Skeletal muscle satellite cell (primary cell): ENCODE results near the gene PCGF3.
"Not testable (repeated sequence)": the region's sequence is repeated elsewhere in the genome, so short reads cannot be mapped to it uniquely, and the experiment has no call there.

Source experiments
- H3K27me3 ChIP-seq: 2 replicates; pipeline ENCODE4 v1.7.0; 2013; ENCODE audit warnings: low read length; ENCODE audit not compliant: control insufficient read depth, insufficient read depth
- H3K36me3 ChIP-seq: 2 replicates; pipeline ENCODE4 v1.7.0; 2013; ENCODE audit warnings: mild to moderate bottlenecking, control low read depth, low read length; ENCODE audit not compliant: insufficient read depth
- H3K4me1 ChIP-seq: 2 replicates; pipeline ENCODE4 v1.7.0; 2013; ENCODE audit warnings: low read length; ENCODE audit not compliant: control insufficient read depth, insufficient read depth
- H3K4me2 ChIP-seq: 2 replicates; pipeline ENCODE4 v1.7.0; 2013; ENCODE audit warnings: mild to moderate bottlenecking, low read length
- H3K4me3 ChIP-seq: 2 replicates; pipeline ENCODE4 v1.7.0; 2013; ENCODE audit warnings: low read length
- H3K9ac ChIP-seq: 2 replicates; pipeline ENCODE4 v1.7.0; 2013; ENCODE audit warnings: mild to moderate bottlenecking, low read depth, low read length, moderate library complexity
- H3K9me3 ChIP-seq: replicated peaks from 2 replicates; pipeline ENCODE4 v1.7.0; 2013; ENCODE audit warnings: mild to moderate bottlenecking, control low read depth, low read length

The PCGF3 gene

DNA sequence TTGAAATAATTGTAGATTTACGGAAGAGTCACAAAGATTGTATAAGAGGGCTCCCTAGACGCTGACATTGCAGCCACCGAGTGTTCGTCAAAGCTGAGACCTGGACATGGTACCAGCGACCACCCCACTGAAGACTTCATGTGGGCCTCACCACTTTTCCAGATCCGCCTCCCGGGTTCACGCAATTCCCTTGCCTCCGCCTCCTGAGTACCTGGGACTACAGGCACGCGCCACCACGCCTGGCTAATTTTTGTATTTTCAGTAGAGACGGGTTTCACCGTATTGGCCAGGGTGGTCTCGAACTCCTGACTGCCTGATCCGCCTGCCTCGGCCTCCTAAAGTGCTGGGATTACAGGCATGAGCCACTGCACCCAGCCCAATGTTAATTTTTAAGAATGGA is 90.6 kb downstream of the PCGF3 start:
- Histone ChIP-seq H3K9ac (no peak overlapping the region), H3K36me3 (no peaks in the 10 kb centered on the region), H3K4me3 (no peak overlapping the region), H3K4me2 (no peak overlapping the region), H3K27me3 (peaks cover 58% of the 10 kb centered on the region), H3K9me3 (no peaks in the 10 kb centered on the region), H3K4me1 (peaks cover 5% of the 10 kb centered on the region)

DNA sequence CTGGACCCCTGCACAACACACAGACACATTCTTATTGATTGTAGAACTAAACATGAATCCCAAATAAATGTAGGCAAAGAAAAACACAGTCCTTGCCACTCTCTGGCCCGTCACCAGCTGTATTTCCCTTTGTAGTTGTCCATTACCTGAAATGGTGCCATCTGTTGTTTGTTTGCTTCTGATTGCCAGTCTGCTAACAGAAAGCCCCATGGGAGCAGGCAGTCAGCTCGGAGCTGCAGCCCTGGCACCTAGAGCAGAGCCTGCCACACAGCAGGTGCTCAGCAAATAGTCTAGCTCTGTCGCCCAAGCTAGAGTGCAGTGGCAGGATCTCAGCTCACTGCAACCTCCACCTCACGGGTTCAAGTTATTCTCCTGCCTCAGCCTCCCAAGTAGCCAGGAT is 91.4 kb downstream of the PCGF3 start:
- Histone ChIP-seq H3K9me3 (no peaks in the 10 kb centered on the region), H3K4me3 (no peak overlapping the region), H3K9ac (no peak overlapping the region), H3K4me2 (no peak overlapping the region), H3K4me1 (peaks cover 5% of the 10 kb centered on the region), H3K36me3 (no peaks in the 10 kb centered on the region), H3K27me3 (peaks cover 56% of the 10 kb centered on the region)

DNA sequence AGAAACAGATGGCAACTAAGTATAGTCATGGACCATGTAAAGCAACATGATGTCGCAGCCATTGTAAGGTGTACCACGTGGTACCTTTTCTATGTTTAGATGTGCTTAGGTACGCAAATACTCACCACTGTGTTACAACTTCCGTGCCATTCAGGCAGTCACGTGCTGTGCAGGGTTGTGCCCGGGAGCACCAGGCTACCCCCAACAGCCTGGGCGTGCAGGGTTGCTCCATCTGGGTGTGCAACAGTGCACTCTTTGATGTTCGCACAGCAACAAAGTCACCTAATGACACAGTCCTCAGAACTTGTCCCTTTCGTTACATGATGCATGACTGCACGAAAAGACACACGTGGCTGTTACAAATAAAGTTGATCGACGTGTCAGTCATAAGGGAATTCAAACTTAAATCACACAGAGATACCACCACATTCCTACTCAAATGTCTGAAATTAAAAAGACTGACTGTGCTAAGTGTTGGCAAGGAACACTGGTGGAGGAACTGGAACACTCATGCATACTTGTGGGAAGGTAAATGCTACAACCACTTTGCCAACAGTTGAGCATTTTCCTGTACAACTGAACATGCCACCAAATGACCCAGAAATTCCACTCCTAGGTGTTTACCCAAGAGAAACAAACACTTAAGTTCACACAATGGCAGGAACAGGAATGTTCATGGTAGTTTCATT is 95.9 kb downstream of the PCGF3 start:
- Histone ChIP-seq H3K9ac (no peak overlapping the region), H3K27me3 (peaks cover 35% of the 10 kb centered on the region), H3K9me3 (no peaks in the 10 kb centered on the region), H3K4me1 (no peaks in the 10 kb centered on the region), H3K4me2 (no peak overlapping the region), H3K36me3 (no peaks in the 10 kb centered on the region), H3K4me3 (no peak overlapping the region)

DNA sequence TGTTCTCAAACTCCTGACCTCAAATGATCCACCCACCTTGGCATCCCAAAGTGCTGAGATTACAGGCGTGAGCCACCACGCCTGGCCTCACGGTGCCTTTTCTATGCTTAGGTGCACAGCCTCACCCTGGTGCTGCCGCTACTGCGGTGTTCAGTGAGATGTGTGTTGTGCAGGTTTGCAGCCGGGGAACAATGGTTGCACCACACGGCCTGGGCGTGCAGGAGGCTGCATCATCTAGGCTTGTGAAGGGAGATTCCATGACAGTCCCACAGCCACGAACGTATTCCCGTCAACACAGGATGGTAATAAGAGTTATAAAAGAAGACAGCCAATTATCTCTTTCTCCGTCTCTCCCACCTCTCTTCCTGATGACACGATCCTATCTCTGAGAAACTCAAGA is 98.3 kb downstream of the PCGF3 start:
- H3K36me3 ChIP-seq = no peaks in the 10 kb centered on the region
- no peak overlapping the region for H3K4me2 ChIP-seq
- no peak overlapping the region for H3K4me3 ChIP-seq
- H3K9me3 ChIP-seq = no peaks in the 10 kb centered on the region
- peaks cover 29% of the 10 kb centered on the region for H3K27me3 ChIP-seq
- no peaks in the 10 kb centered on the region for H3K4me1 ChIP-seq
- H3K9ac ChIP-seq = no peak overlapping the region

DNA sequence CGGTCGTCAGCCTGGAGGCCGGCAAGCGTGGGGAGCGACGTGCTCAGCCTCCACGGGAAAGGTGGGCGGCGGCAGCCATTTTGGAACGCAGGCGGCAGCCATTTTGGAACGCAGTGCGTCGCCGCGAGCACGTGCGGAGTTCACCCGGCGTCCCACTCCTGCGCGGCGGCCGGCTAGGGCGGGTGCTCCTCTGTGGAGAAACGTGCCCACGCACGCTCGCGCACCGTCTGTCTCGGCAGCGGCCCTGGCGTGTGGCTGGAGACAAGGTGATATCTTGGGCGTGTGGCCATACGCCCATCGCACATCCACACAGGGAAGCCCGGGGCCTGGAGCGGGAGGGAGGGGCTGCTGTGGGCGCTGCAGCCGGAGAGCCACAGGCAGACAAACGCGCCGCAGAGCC is 99.2 kb downstream of the PCGF3 start:
- Histone ChIP-seq H3K4me1 (no peaks in the 10 kb centered on the region), H3K9me3 (no peaks in the 10 kb centered on the region), H3K9ac (no peak overlapping the region), H3K4me3 (no peak overlapping the region), H3K36me3 (no peaks in the 10 kb centered on the region), H3K4me2 (no peak overlapping the region), H3K27me3 (peaks cover 29% of the 10 kb centered on the region)

DNA sequence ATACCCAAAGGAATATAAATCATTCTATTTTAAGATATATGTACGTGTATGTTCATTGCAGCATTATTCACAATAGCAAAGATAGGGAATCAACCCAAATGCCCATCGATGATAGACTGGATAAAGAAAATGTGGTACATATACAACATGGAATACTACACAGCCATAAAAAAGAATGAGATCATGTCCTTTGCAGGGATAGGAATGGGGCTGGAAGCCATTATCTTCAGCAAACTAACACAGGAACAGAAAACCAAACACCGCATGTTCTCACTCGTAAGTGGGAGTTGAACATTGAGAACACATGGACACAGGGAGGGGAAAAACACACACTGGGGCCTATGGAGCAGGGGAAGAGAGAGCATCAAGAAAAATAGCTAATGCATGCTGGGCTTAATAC is 101.3 kb downstream of the PCGF3 start:
- not testable (repeated sequence) for H3K36me3 ChIP-seq, H3K4me2 ChIP-seq, H3K4me1 ChIP-seq, H3K9ac ChIP-seq, H3K4me3 ChIP-seq, H3K9me3 ChIP-seq
- peaks cover 32% of the 10 kb centered on the region for H3K27me3 ChIP-seq

DNA sequence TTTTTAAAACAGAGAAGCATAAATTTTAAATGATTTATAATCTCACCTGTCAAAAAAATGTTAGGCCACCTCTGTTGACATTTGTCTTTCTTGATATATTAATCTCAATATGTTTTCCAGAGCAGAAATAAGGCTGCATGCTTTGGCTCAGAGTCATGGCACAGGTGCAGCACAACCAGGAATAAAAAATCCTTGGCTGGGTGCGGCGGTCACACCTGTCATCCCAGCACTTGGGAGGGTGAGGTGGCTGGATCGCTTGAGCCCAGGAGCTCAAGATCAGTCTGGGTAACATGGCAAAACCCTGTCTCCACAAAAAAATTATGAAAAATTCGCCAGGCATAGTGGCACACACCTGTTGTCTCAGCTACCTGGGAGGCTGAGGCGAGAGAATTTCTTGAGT is 102.2 kb downstream of the PCGF3 start:
- no peaks in the 10 kb centered on the region for H3K36me3 ChIP-seq
- no peaks in the 10 kb centered on the region for H3K9me3 ChIP-seq
- no peak overlapping the region for H3K9ac ChIP-seq
- H3K4me2 ChIP-seq = no peak overlapping the region
- no peaks in the 10 kb centered on the region for H3K4me1 ChIP-seq
- no peak overlapping the region for H3K4me3 ChIP-seq
- peaks cover 35% of the 10 kb centered on the region for H3K27me3 ChIP-seq

DNA sequence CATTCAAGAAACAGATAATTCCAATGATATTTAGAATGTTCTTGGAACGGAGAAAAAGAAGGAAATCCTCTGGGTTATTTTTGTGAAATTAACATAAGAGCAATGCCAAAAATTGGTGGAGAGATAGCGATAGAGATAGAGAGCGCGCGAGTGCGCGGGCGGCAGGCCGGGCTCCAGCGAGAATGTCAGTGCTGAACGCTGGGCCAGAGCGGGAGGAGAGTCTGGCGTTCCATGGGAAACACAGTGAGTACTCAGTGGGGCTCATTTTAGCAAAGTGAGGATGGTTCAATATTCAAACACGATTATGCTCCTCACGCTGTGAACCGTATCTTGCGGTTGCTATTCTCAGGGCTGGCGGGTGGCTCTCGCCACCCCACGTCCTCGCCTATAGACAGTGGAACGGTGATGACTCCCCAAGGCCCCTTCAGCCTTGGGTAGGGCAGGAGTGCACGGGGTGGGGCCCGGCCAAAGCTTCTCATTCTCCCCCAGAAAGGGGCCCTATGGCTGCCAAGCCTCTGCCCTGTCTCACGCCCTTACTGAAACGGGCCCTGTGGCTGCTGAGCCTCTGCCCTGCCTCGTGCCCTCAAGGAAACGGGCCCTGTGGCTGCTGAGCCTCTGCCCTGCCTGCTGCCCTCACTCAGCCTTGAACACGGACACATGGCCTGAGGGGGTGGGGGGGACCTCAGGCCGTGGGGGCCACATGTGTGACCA is 103.4 kb downstream of the PCGF3 start:
- Histone ChIP-seq H3K9ac (no peak overlapping the region), H3K4me3 (no peak overlapping the region), H3K4me2 (no peak overlapping the region), H3K27me3 (peaks cover 44% of the 10 kb centered on the region), H3K9me3 (no peaks in the 10 kb centered on the region), H3K36me3 (no peaks in the 10 kb centered on the region), H3K4me1 (no peaks in the 10 kb centered on the region)

DNA sequence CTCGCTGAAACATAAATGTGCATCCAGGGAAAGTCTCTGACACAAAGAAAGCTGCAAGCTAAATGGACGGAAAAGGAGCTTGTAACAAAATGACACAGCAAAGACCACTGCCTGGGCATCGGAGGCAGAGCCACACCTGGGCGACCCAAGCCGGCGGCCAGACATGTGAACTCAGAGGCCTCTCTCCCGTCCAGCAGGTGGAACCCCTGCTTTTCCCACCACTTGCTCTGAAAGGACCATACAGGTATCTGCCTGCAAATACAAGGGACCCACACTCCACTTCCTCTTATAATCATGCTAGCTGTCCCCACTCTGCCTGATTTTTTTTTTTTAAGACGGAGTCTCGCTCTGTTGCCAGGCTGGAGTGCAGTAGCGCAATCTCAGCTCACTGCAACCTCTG is 108.3 kb downstream of the PCGF3 start:
- no peak overlapping the region for H3K4me2 ChIP-seq
- H3K9ac ChIP-seq = no peak overlapping the region
- H3K36me3 ChIP-seq = no peaks in the 10 kb centered on the region
- no peaks in the 10 kb centered on the region for H3K9me3 ChIP-seq
- H3K4me3 ChIP-seq = no peak overlapping the region
- H3K27me3 ChIP-seq = peaks cover 64% of the 10 kb centered on the region
- H3K4me1 ChIP-seq = no peaks in the 10 kb centered on the region

DNA sequence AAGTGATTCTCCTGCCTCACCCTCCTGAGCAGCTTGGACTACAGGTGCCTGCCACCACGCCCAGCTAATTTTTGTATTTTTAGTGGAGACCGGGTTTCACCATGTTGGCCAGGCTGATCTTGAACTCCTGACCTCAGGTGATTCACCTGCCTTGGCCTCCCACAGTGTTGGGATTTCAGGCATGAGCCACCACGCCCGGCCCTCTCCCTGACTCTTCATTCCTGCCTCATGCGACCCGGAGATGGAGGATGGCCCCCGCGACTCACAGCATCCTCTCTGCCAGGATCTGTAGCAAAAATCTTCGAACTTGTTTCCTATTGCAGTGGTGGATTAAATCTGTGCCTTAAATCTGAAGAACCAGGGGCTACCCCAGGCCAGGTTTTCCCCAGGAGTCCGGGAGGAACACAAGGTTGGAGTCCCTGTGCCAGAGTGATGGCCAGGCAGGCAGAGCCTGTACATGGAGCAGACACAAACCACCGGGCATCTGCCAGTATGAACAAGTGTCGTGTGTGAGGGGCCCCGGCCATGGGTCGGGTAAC is 108.7 kb downstream of the PCGF3 start:
- Histone ChIP-seq H3K4me2 (no peak overlapping the region), H3K9me3 (no peaks in the 10 kb centered on the region), H3K9ac (no peak overlapping the region), H3K27me3 (peaks cover 69% of the 10 kb centered on the region), H3K36me3 (no peaks in the 10 kb centered on the region), H3K4me1 (no peaks in the 10 kb centered on the region), H3K4me3 (no peak overlapping the region)

DNA sequence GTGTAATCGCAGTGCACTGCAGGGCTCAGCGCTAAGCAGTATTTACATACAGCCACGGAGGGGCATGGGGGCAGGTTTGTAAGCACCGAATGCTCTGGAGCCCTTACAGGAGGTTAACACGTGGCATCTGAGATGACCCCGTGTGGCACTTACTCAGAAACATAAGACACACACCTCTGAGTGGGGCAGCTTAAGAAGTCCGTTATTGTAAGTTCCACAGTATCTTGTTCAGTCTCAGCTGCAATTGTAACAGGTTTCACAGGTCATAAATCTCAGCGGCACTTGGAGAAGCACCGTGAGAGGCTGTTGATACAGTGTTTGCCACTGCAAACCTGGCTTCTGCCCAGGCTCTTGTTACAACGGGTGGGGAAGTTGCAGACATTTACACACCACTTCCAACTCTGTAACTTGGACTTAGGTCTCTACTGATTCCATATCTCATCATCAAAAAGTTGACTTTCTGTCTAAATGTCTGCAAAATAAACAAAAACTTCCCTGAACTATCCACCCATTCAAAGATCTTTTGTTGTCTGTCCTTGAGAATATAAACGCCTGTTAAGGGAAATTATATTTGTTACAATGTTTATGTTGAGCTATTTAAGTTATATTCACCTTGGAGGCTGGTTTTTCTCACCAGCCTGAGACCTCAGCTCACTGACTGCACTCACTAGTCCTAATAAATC is 110.0 kb downstream of the PCGF3 start:
- Histone ChIP-seq H3K9ac (no peak overlapping the region), H3K36me3 (no peaks in the 10 kb centered on the region), H3K4me3 (no peak overlapping the region), H3K4me2 (no peak overlapping the region), H3K4me1 (no peaks in the 10 kb centered on the region), H3K27me3 (peaks cover 80% of the 10 kb centered on the region), H3K9me3 (no peaks in the 10 kb centered on the region)
